ENCODE measurements around the gene SELENBP1.

DNA sequence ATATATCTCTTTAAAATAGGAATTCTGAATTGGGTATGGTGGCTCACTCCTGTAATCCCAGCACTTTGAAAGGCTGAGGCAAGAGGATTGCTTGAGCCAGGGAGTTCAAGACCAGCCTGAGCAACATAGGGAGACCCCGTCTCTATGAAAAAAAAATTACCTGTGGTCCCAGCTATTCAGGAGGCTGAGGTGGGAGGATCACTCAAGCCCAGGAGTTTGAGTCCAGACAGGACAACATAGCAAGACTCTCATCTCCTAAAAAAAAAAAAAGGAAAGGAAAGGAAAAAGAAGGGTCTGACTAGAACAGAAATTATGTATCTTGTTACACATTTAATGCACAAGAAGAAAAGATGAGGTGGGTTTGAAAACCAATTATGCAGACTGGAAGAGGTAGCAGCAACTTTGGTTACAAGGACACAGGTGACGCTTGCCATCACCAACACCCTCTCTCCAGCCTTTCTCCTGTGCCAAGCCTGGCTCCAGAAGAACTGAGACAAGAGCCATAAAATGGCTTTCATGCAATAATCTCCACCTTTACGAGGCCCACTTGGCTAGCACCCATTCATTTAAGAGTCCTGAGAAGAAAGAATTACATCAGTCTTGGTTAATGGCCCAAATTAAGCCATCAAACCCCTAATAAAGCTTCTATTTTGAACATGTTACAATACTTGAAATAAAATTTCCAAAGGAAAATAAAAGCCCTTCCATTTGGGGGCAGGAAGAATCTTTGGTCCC lies 4.8 kb upstream of the SELENBP1 start:
- TF ChIP-seq MXI1 (conservative IDR thresholded peaks at IDR 0.05; ENCODE audit: poor library complexity, severe bottlenecking) (no peak), TAF1 (IDR thresholded peaks at IDR 0.05; ENCODE audit: low read depth) (no peak), POLR2AphosphoS5 (IDR thresholded peaks at IDR 0.05) (no peak), EZH2 (IDR thresholded peaks at IDR 0.05; ENCODE audit: borderline replicate concordance, insufficient read depth, low read length, poor library complexity, severe bottlenecking) (no peak), EP300 (conservative IDR thresholded peaks at IDR 0.05; ENCODE audit: poor library complexity, severe bottlenecking) (no peak)
- TF ChIP-seq, protein P1, sequence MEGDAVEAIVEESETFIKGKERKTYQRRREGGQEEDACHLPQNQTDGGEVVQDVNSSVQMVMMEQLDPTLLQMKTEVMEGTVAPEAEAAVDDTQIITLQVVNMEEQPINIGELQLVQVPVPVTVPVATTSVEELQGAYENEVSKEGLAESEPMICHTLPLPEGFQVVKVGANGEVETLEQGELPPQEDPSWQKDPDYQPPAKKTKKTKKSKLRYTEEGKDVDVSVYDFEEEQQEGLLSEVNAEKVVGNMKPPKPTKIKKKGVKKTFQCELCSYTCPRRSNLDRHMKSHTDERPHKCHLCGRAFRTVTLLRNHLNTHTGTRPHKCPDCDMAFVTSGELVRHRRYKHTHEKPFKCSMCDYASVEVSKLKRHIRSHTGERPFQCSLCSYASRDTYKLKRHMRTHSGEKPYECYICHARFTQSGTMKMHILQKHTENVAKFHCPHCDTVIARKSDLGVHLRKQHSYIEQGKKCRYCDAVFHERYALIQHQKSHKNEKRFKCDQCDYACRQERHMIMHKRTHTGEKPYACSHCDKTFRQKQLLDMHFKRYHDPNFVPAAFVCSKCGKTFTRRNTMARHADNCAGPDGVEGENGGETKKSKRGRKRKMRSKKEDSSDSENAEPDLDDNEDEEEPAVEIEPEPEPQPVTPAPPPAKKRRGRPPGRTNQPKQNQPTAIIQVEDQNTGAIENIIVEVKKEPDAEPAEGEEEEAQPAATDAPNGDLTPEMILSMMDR (IDR thresholded peaks at IDR 0.05; ENCODE audit: poor library complexity, severe bottlenecking) = no peak
